SU-DHL-6 (cell line): Measurements from ENCODE around the gene SEC62.

Source experiments
- H2AFZ ChIP-seq: fragments of 200-600 bp; sonication (generic); 2 replicates; pipeline ENCODE4 v1.6.1; 2014; ENCODE audit warnings: low read depth, mild to moderate bottlenecking, moderate library complexity, mixed read lengths, antibody characterized with exemption, low read length; ENCODE audit not compliant: severe bottlenecking
- H3F3A ChIP-seq: fragments of 200-600 bp; shearing (Covaris generic); 2 replicates; pipeline ENCODE4 v1.6.0; 2016; ENCODE audit warnings: antibody characterized with exemption, mild to moderate bottlenecking; ENCODE audit not compliant: insufficient read depth
- H3K27ac ChIP-seq: fragments of 200-600 bp; sonication (generic); 2 replicates; pipeline ENCODE4 v1.5.1; 2016; ENCODE audit warnings: low read depth, mild to moderate bottlenecking, low read length, moderate library complexity, mixed read lengths
- H3K27me3 ChIP-seq: fragments of 200-600 bp; sonication (generic), shearing (Covaris generic); 2 replicates; pipeline ENCODE4 v1.6.0; 2014; ENCODE audit warnings: mild to moderate bottlenecking, low read length
- H3K36me3 ChIP-seq: fragments of 200-600 bp; sonication (generic); 2 replicates; pipeline ENCODE4 v1.6.1; 2014; ENCODE audit warnings: mild to moderate bottlenecking, low read length, mixed read lengths
- H3K4me2 ChIP-seq: fragments of 300-600, 200-600 bp; shearing (Covaris generic), sonication (generic); 2 replicates; pipeline ENCODE4 v1.6.0; 2014; ENCODE audit warnings: low read length, low read depth, mild to moderate bottlenecking; ENCODE audit not compliant: poor library complexity, severe bottlenecking
- H3K4me3 ChIP-seq: fragments of 200-600 bp; sonication (generic); 2 replicates; pipeline ENCODE4 v1.5.1; 2014; ENCODE audit warnings: antibody characterized with exemption, low read length, mild to moderate bottlenecking, mixed read lengths; ENCODE audit not compliant: insufficient read depth, poor library complexity, severe bottlenecking
- H3K79me2 ChIP-seq: fragments of 200-600 bp; sonication (generic); 2 replicates; pipeline ENCODE4 v1.6.1; 2014; ENCODE audit warnings: mild to moderate bottlenecking, low read length, moderate library complexity; ENCODE audit not compliant: insufficient read depth
- H3K9ac ChIP-seq: fragments of 200-600 bp; sonication (generic); 2 replicates; pipeline ENCODE4 v1.7.0; 2014; ENCODE audit warnings: mild to moderate bottlenecking, low read length
- H3K9me2 ChIP-seq: fragments of 200-600 bp; sonication (generic); replicated peaks from 2 replicates; pipeline ENCODE4 v1.6.1; 2014; ENCODE audit warnings: low read length; ENCODE audit not compliant: insufficient read depth
- H3K9me3 ChIP-seq: fragments of 200-600 bp; sonication (generic); 2 replicates; pipeline ENCODE4 v1.6.1; 2014; ENCODE audit warnings: low read length, mixed read lengths; ENCODE audit not compliant: insufficient read depth
- H4K20me1 ChIP-seq: fragments of 200-600 bp; sonication (generic); 2 replicates; pipeline ENCODE4 v1.6.1; 2014; ENCODE audit warnings: low read depth, mild to moderate bottlenecking, antibody characterized with exemption, low read length, moderate library complexity, mixed read lengths
- EZH2phosphoT487 ChIP-seq: fragments of 200-600 bp; sonication (generic), shearing (Covaris generic); conservative IDR thresholded peaks from 2 replicates; pipeline ENCODE4 v1.6.1; 2018; ENCODE audit warnings: mild to moderate bottlenecking, antibody characterized with exemption, low read length, moderate library complexity, mixed read lengths
- TF ChIP-seq, protein P1 (sequence below): fragments of 200-600 bp; sonication (generic); IDR thresholded peaks from one replicate; pipeline ENCODE4 v1.5.1; 2017; ENCODE audit warnings: antibody characterized with exemption, mild to moderate bottlenecking, low read length, moderate library complexity; ENCODE audit not compliant: insufficient read depth, poor library complexity, severe bottlenecking

Gene SEC62

DNA sequence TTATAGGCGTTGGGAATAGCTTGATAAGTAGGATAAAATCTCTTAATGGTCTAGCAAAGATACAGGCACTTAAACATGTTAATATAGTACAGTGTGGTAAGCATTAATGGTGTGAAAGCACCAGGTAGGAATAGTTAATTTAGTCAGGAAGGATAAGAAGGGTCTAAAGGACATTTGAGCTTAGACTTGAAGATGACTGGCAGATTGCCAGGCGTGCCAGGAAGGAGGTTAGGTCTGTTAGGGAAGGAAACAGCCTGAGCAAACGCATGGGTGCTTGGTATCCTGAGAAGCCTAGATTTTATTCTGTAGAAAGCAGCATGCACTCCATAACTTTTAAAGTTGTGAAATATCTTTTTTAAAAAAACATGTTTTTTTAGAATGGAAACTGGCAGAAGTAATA lies 17.7 kb downstream of the SEC62 start:
- Histone ChIP-seq H4K20me1 (0 out of 2 replicates have a peak, but pooled peaks cover under 1% of the 10 kb centered on the region), H3K36me3 (peaks cover 97% of the 10 kb centered on the region), H3K4me3 (no peak overlapping the region), H3F3A (peaks cover 65% of the 10 kb centered on the region), H3K4me2 (no peak overlapping the region), H3K27ac (no peak overlapping the region), H3K9me2 (no peaks in the 10 kb centered on the region), H3K9ac (no peak overlapping the region), H3K79me2 (peaks cover 59% of the 10 kb centered on the region), H3K27me3 (no peaks in the 10 kb centered on the region), H2AFZ (no peak overlapping the region), H3K9me3 (no peaks in the 10 kb centered on the region)
- no peak for TF ChIP-seq EZH2phosphoT487
- TF ChIP-seq, protein P1, sequence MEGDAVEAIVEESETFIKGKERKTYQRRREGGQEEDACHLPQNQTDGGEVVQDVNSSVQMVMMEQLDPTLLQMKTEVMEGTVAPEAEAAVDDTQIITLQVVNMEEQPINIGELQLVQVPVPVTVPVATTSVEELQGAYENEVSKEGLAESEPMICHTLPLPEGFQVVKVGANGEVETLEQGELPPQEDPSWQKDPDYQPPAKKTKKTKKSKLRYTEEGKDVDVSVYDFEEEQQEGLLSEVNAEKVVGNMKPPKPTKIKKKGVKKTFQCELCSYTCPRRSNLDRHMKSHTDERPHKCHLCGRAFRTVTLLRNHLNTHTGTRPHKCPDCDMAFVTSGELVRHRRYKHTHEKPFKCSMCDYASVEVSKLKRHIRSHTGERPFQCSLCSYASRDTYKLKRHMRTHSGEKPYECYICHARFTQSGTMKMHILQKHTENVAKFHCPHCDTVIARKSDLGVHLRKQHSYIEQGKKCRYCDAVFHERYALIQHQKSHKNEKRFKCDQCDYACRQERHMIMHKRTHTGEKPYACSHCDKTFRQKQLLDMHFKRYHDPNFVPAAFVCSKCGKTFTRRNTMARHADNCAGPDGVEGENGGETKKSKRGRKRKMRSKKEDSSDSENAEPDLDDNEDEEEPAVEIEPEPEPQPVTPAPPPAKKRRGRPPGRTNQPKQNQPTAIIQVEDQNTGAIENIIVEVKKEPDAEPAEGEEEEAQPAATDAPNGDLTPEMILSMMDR = no peak

DNA sequence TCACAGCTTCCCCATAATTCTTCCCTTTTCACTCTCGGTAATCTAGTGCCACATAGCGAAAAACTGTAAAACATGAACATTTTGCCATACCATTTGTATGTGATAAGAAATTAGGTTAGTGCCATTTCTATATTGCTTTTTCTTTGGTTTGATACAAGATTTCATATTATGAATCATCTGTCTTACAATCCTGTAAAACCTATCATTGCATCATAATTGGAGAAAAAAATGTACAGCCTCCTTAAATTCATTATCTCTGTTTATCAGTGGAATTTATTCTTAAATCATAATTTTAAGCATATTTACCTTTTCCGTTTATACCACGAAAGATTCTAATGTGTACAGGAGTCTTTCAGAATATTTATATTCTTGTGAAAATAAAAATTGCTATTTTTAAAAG lies 23.8 kb downstream of the SEC62 start:
- Histone ChIP-seq H3K9ac (no peak overlapping the region), H3K9me2 (no peaks in the 10 kb centered on the region), H3F3A (peaks cover 80% of the 10 kb centered on the region), H3K36me3 (peaks cover 89% of the 10 kb centered on the region), H3K4me2 (no peak overlapping the region), H3K9me3 (no peaks in the 10 kb centered on the region), H4K20me1 (peaks cover 9% of the 10 kb centered on the region; the same call in 1 of the 2 replicates), H3K27ac (no peak overlapping the region), H3K79me2 (peaks cover 29% of the 10 kb centered on the region), H3K27me3 (no peaks in the 10 kb centered on the region), H3K4me3 (no peak overlapping the region), H2AFZ (no peak overlapping the region)
- TF ChIP-seq EZH2phosphoT487 = no peak
- TF ChIP-seq, protein P1 = no peak

- Histone ChIP-seq H3K9me2 (no peaks in the 10 kb centered on the region), H4K20me1 (peaks cover 9% of the 10 kb centered on the region; the same call in 1 of the 2 replicates), H3K79me2 (peaks cover 29% of the 10 kb centered on the region), H3K4me3 (no peak overlapping the region), H3K9ac (no peak overlapping the region), H3K27me3 (no peaks in the 10 kb centered on the region), H3K27ac (no peak overlapping the region), H3K9me3 (no peaks in the 10 kb centered on the region), H3K4me2 (no peak overlapping the region), H2AFZ (no peak overlapping the region), H3K36me3 (peaks cover 88% of the 10 kb centered on the region), H3F3A (peaks cover 87% of the 10 kb centered on the region)
- TF ChIP-seq EZH2phosphoT487 = no peak
- TF ChIP-seq, protein P1 = no peak
These were observed 25.5 kb downstream of the SEC62 start for GRCh38 chr3:169992156-169992555.
